H1 (cell line): ENCODE data around the gene NXPE1. TPM values are rescaled to one million over a fixed set of nuclear protein-coding genes. Genes with fewer than 3 reads are reported as not detected.

ENCODE experiments used
- CTCF ChIA-PET: fragments of 300-600 bp; sonication (Branson Sonifier 250); formaldehyde crosslinking; loops from one replicate; lab custom pipeline; 2021; ENCODE audit not compliant: partially characterized antibody; lab: Charles Lee
- POLR2A ChIA-PET: fragments of 300-600 bp; sonication (Branson Sonifier 250); formaldehyde crosslinking; loops from one replicate; lab custom pipeline; 2021; ENCODE audit warnings: inconsistent platforms; ENCODE audit not compliant: partially characterized antibody; lab: Charles Lee
- DNase-seq, 2 experiments: peaks; one replicate each; pipeline versions ENCODE4 v3.0.0 to v3.0.0-alpha.2; 2010 to 2022; ENCODE audit warnings: low spot score in 2 of 2, low read depth in 1 of 2, mixed read lengths in 1 of 2
- FAIRE-seq: peaks from 2 replicates; lab custom pipeline; 2011; peaks lifted over from hg19 to GRCh38; lab: Jason Lieb, UNC
- H2AFZ ChIP-seq: 2 replicates; pipeline ENCODE4 v1.8.1; 2012; ENCODE audit warnings: low read length, inconsistent platforms
- H2AK5ac ChIP-seq: 2 replicates; pipeline ENCODE4 v1.6.1; 2013; ENCODE audit warnings: low read depth, low read length
- H2BK120ac ChIP-seq: replicated peaks from 2 replicates; pipeline ENCODE3; 2013; ENCODE audit warnings: low read depth, low read length, inconsistent platforms
- H2BK12ac ChIP-seq: 2 replicates; pipeline ENCODE4 v1.6.1; 2013; ENCODE audit warnings: low read depth, low read length
- H2BK15ac ChIP-seq: 2 replicates; pipeline ENCODE4 v1.6.1; 2013; ENCODE audit warnings: low read length
- H2BK20ac ChIP-seq: 2 replicates; pipeline ENCODE4 v1.6.1; 2013; ENCODE audit warnings: low read length
- H2BK5ac ChIP-seq: 2 replicates; pipeline ENCODE4 v1.6.1; 2013; ENCODE audit warnings: low read depth, low read length
- H3K14ac ChIP-seq: 2 replicates; pipeline ENCODE4 v1.6.1; 2013; ENCODE audit warnings: inconsistent platforms; ENCODE audit not compliant: insufficient read length
- H3K18ac ChIP-seq: 2 replicates; pipeline ENCODE4 v1.6.1; 2013; ENCODE audit warnings: low read length; ENCODE audit errors: extremely low read depth
- H3K23ac ChIP-seq: 2 replicates; pipeline ENCODE4 v1.6.1; 2013; ENCODE audit warnings: inconsistent platforms; ENCODE audit not compliant: insufficient read length
- H3K23me2 ChIP-seq: 2 replicates; pipeline ENCODE4 v1.6.1; 2013; ENCODE audit warnings: low read depth, low read length
- H3K27ac ChIP-seq: 2 replicates; pipeline ENCODE4 v1.6.1; 2011; ENCODE audit warnings: low read depth, low read length, inconsistent platforms
- H3K27me3 ChIP-seq, 4 experiments: replicated peaks in 1 of 4; 1 replicate in 1 of 4; 2 replicates in 3 of 4; pipeline versions ENCODE4 v1.6.1 to v1.8.1; 2011 to 2013; ENCODE audit warnings: low read length in 3 of 4, mild to moderate bottlenecking in 3 of 4, inconsistent platforms in 2 of 4, mixed read lengths in 2 of 4, moderate library complexity in 1 of 4; ENCODE audit not compliant: control insufficient read depth in 3 of 4, insufficient read depth in 3 of 4; ENCODE audit errors: extremely low read depth in 1 of 4
- H3K36me3 ChIP-seq, 4 experiments: 2 replicates each; pipeline versions ENCODE4 v1.6.1 to v1.8.1; 2011 to 2013; ENCODE audit warnings: mild to moderate bottlenecking in 4 of 4, low read length in 3 of 4, moderate library complexity in 2 of 4, control low read depth in 1 of 4, inconsistent platforms in 1 of 4; ENCODE audit not compliant: insufficient read depth in 4 of 4, control insufficient read depth in 2 of 4
- H3K4ac ChIP-seq: replicated peaks from 2 replicates; pipeline ENCODE3; 2013; ENCODE audit warnings: low read length, low read depth, mixed read lengths, inconsistent platforms; ENCODE audit not compliant: insufficient read length
- H3K4me1 ChIP-seq, 4 experiments: replicated peaks in 1 of 4; 1 replicate in 1 of 4; 2 replicates in 3 of 4; pipeline versions ENCODE4 v1.6.1 to v1.8.1; 2011 to 2013; ENCODE audit warnings: low read length in 3 of 4, inconsistent platforms in 2 of 4, mixed read lengths in 1 of 4; ENCODE audit not compliant: insufficient read depth in 4 of 4, control insufficient read depth in 3 of 4
- H3K4me2 ChIP-seq, 2 experiments: 2 replicates each; pipeline versions ENCODE4 v1.6.1 to v1.8.1; 2011 to 2013; ENCODE audit warnings: low read depth in 2 of 2, low read length in 2 of 2, control low read depth in 1 of 2, inconsistent platforms in 1 of 2, mild to moderate bottlenecking in 1 of 2; ENCODE audit not compliant: insufficient read depth in 1 of 2
- H3K4me3 ChIP-seq, 4 experiments: fragments of 200-600, 300-600 bp in 1 of 4; sonication (generic), shearing (Covaris generic), sonication (Bioruptor Twin) in 1 of 4; 2 replicates each; pipeline versions ENCODE4 v1.5.1 to v1.8.1; 2011 to 2016; ENCODE audit warnings: low read length in 4 of 4, low read depth in 3 of 4, control low read depth in 2 of 4, inconsistent platforms in 2 of 4, mild to moderate bottlenecking in 2 of 4, mixed read lengths in 1 of 4, moderate library complexity in 1 of 4; ENCODE audit not compliant: insufficient read depth in 2 of 4; ENCODE audit errors: extremely low read depth in 1 of 4
- H3K56ac ChIP-seq: replicated peaks from 2 replicates; pipeline ENCODE3; 2013; ENCODE audit warnings: low read depth, mild to moderate bottlenecking, mixed read lengths, low read length, inconsistent platforms; ENCODE audit not compliant: insufficient read length
- H3K79me1 ChIP-seq: 2 replicates; pipeline ENCODE4 v1.6.1; 2013; ENCODE audit warnings: low read depth, low read length, control low read depth
- H3K79me2 ChIP-seq, 2 experiments: 2 replicates each; pipeline versions ENCODE4 v1.6.1 to v1.8.1; 2012 to 2013; ENCODE audit warnings: low read length in 2 of 2, mild to moderate bottlenecking in 2 of 2, inconsistent platforms in 1 of 2; ENCODE audit not compliant: insufficient read depth in 2 of 2, control insufficient read depth in 1 of 2
- H3K9ac ChIP-seq, 4 experiments: replicated peaks in 1 of 4; 1 replicate in 1 of 4; 2 replicates in 3 of 4; pipeline versions ENCODE4 v1.6.1 to v1.8.1; 2011 to 2013; ENCODE audit warnings: low read depth in 3 of 4, low read length in 3 of 4, control low read depth in 2 of 4, mild to moderate bottlenecking in 2 of 4, moderate library complexity in 2 of 4, inconsistent platforms in 1 of 4; ENCODE audit errors: extremely low read depth in 1 of 4
- H3K9me3 ChIP-seq, 2 experiments: 2 replicates each; pipeline versions ENCODE4 v1.6.1 to v1.8.1; 2012 to 2013; ENCODE audit warnings: mild to moderate bottlenecking in 2 of 2, moderate library complexity in 2 of 2, control low read depth in 1 of 2, inconsistent platforms in 1 of 2, low read depth in 1 of 2, low read length in 1 of 2, mixed read lengths in 1 of 2; ENCODE audit not compliant: insufficient read depth in 2 of 2
- H4K20me1 ChIP-seq, 2 experiments: replicated peaks in 1 of 2; 2 replicates each; pipeline versions ENCODE3 to v1.8.1; 2011 to 2013; ENCODE audit warnings: inconsistent platforms in 2 of 2, low read length in 2 of 2, mild to moderate bottlenecking in 1 of 2; ENCODE audit not compliant: insufficient read depth in 2 of 2, control insufficient read depth in 1 of 2
- H4K5ac ChIP-seq: 2 replicates; pipeline ENCODE4 v1.6.1; 2013; ENCODE audit warnings: low read length, low read depth, mixed read lengths, inconsistent platforms; ENCODE audit not compliant: insufficient read length
- H4K8ac ChIP-seq: 2 replicates; pipeline ENCODE4 v1.8.0; 2013; ENCODE audit warnings: mild to moderate bottlenecking, moderate library complexity, low read length, inconsistent platforms; ENCODE audit not compliant: insufficient read depth; ENCODE audit errors: extremely low read depth
- H4K91ac ChIP-seq: replicated peaks from 2 replicates; pipeline ENCODE3; 2013; ENCODE audit warnings: low read length, mixed read lengths, inconsistent platforms; ENCODE audit not compliant: insufficient read length
- ASH2L ChIP-seq: fragments of 200-600, 300-600 bp; sonication (generic); IDR thresholded peaks from one replicate; pipeline ENCODE4 v1.7.1; 2017; ENCODE audit warnings: low read length
- JUND ChIP-seq: IDR thresholded peaks from 2 replicates; pipeline ENCODE4 v1.6.1; 2011; ENCODE audit warnings: mild to moderate bottlenecking, improper control_type of control experiment, low read length
- KDM5A ChIP-seq: fragments of 200-600 bp; IDR thresholded peaks from 2 replicates; pipeline ENCODE4 v1.7.1; 2012; ENCODE audit warnings: mild to moderate bottlenecking, low read length, inconsistent platforms, mixed read lengths
- NANOG ChIP-seq: IDR thresholded peaks from 2 replicates; pipeline ENCODE4 v1.6.1; 2011; ENCODE audit warnings: low read length, low read depth, mild to moderate bottlenecking, inconsistent platforms; ENCODE audit not compliant: insufficient read depth, poor library complexity, severe bottlenecking
- POLR2A ChIP-seq, 2 experiments: IDR thresholded peaks; 1 replicate in 1 of 2; 2 replicates in 1 of 2; pipeline ENCODE4 v1.6.1; 2011; ENCODE audit warnings: low read depth in 2 of 2, low read length in 2 of 2, mild to moderate bottlenecking in 2 of 2; ENCODE audit errors: control extremely low read depth in 1 of 2
- RNF2 ChIP-seq: fragments of 200-900, 300-1000 bp; sonication (generic); IDR thresholded peaks from 2 replicates; pipeline ENCODE4 v1.7.1; 2016; ENCODE audit warnings: borderline replicate concordance, low read depth, mild to moderate bottlenecking, antibody characterized with exemption, low read length; ENCODE audit not compliant: poor library complexity, severe bottlenecking; ENCODE audit errors: missing control alignments
- RXRA ChIP-seq: IDR thresholded peaks from 2 replicates; pipeline ENCODE4 v1.6.1; 2011; ENCODE audit warnings: low read depth, mild to moderate bottlenecking, low read length, moderate library complexity; ENCODE audit not compliant: insufficient read depth
- WGBS, 2 experiments: shearing (Covaris generic) in 1 of 2; methylation state at CpG; one replicate each; pipeline versions ENCODE4 v1.1.6 to v1.1.7; 2013 to 2015; ENCODE audit warnings: low lambda C conversion rate in 2 of 2, mixed read lengths in 2 of 2, inconsistent platforms in 1 of 2, low coverage in 1 of 2, missing lambda C conversion rate in 1 of 2; ENCODE audit not compliant: insufficient replicate concordance in 2 of 2, insufficient coverage in 1 of 2, insufficient read length in 1 of 2; ENCODE audit errors: extremely low coverage in 1 of 2, missing lambda C conversion rate in 1 of 2; 5-methylcytosine and 5-hydroxymethylcytosine counted together
- polyA plus RNA-seq, 7 experiments: library from polyadenylated mRNA; depleted of rRNA in 3 of 7; stranded (reverse) in 5 of 7; unstranded in 2 of 7; fragments of >200 nt in 5 of 7; fragments of 200-250 nt in 2 of 7; gene quantifications; 1 replicate in 5 of 7; 2 replicates in 1 of 7; 4 replicates in 1 of 7; pipeline versions ENCODE4 v1.2.1 to v1.2.3, GENCODE V29; 2011 to 2013; ENCODE audit warnings: missing spikeins in 2 of 7, mixed read lengths in 2 of 7
- total RNA-seq: library from RNA; stranded (reverse); fragmentation: NEBNext Ultra II Directional; extraction: Animal tissue kit (Norgen Biotek cat#: 25700); gene quantifications from 2 replicates; pipeline ENCODE4 v1.2.1, GENCODE V29; 2021
- TF ChIP-seq, protein P1 (sequence below): IDR thresholded peaks from 2 replicates; pipeline ENCODE4 v1.6.1; 2011; ENCODE audit warnings: low read depth, mild to moderate bottlenecking, low read length; ENCODE audit not compliant: insufficient read depth
- TF ChIP-seq, protein P2 (sequence below): IDR thresholded peaks from 2 replicates; pipeline ENCODE4 v1.6.1; 2011; ENCODE audit warnings: low read length, improper control_type of control experiment
- TF ChIP-seq, protein P3 (sequence below): IDR thresholded peaks from 2 replicates; pipeline ENCODE4 v1.6.1; 2012; ENCODE audit warnings: inconsistent platforms

NXPE1 gene
- total and polyA plus RNA-seq, 2 of the 8 experiments (the other 6 are each of a cell fraction or from before 2014, with no cell fraction given), result not detected

DNA sequence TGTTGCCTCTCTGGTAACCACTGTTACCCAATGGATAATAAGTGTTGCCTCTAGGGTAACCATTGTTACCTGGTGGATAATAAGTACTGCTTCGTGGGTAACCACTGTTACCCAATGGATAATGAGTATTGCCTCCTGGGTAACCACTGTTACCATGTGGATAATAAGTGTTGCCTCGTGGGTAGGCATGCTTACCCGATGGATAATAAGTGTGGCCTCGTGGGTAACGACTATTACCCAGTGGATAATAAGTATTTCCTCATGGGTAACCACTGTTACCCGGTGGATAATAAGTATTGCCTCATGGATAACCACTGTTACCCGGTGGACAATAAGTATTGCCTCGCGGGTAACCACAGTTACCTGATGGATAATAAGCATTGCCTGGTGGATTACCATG is 49.7 kb upstream of the NXPE1 start:
- TF ChIP-seq, protein P1, sequence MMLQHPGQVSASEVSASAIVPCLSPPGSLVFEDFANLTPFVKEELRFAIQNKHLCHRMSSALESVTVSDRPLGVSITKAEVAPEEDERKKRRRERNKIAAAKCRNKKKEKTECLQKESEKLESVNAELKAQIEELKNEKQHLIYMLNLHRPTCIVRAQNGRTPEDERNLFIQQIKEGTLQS, result no peak
- TF ChIP-seq ASH2L (no peak), RXRA (no peak), POLR2A (IDR thresholded peaks at IDR 0.05; ENCODE audit: control extremely low read depth in 1 of 2, low read depth in 2 of 2, low read length in 2 of 2) (no peak), JUND (no peak), RNF2 (no peak), NANOG (no peak), KDM5A (no peak)
- TF ChIP-seq, protein P2, sequence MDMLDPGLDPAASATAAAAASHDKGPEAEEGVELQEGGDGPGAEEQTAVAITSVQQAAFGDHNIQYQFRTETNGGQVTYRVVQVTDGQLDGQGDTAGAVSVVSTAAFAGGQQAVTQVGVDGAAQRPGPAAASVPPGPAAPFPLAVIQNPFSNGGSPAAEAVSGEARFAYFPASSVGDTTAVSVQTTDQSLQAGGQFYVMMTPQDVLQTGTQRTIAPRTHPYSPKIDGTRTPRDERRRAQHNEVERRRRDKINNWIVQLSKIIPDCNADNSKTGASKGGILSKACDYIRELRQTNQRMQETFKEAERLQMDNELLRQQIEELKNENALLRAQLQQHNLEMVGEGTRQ, result no peak
- TF ChIP-seq, protein P3, sequence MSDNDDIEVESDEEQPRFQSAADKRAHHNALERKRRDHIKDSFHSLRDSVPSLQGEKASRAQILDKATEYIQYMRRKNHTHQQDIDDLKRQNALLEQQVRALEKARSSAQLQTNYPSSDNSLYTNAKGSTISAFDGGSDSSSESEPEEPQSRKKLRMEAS, result no peak
- TF ChIP-seq, all 59 proteins: peak for 0
- H3K27me3 ChIP-seq, result no peaks in the 10 kb centered on the region
- no peaks in the 10 kb centered on the region for H3K79me2 ChIP-seq
- H2BK5ac ChIP-seq, result no peak overlapping the region
- no peak overlapping the region for H3K27ac ChIP-seq
- H3K18ac ChIP-seq, result no peak overlapping the region
- ChIA-PET CTCF (no interaction called here), POLR2A (no interaction called here)
- H4K91ac ChIP-seq, result no peak overlapping the region
- no peak overlapping the region for H3K56ac ChIP-seq
- H4K20me1 ChIP-seq, result no peaks in the 10 kb centered on the region
- no peak overlapping the region for H2BK12ac ChIP-seq
- H4K8ac ChIP-seq, result no peak overlapping the region
- no peak overlapping the region for H3K23ac ChIP-seq
- no peak overlapping the region for H2AFZ ChIP-seq
- no peak overlapping the region for H3K4ac ChIP-seq
- no peak overlapping the region for H3K9ac ChIP-seq
- H4K5ac ChIP-seq, result no peak overlapping the region
- no peak overlapping the region for H3K4me3 ChIP-seq
- no peak overlapping the region for H2BK20ac ChIP-seq
- H3K4me2 ChIP-seq, result no peak overlapping the region
- DNase-seq (no peak), FAIRE-seq (no peak)
- no peaks in the 10 kb centered on the region for H3K79me1 ChIP-seq
- no peak overlapping the region for H2BK15ac ChIP-seq
- H2AK5ac ChIP-seq, result no peak overlapping the region
- no peak overlapping the region for H2BK120ac ChIP-seq
- no peaks in the 10 kb centered on the region for H3K36me3 ChIP-seq
- 94% methylated on average over 6 of the region's 9 CpGs; no CpG with 5 or more reads in 1 of the 2 experiments for WGBS, 2 experiments
- H3K23me2 ChIP-seq, result no peaks in the 10 kb centered on the region
- no peak overlapping the region for H3K14ac ChIP-seq
- H3K4me1 ChIP-seq, result no peaks in the 10 kb centered on the region
- H3K9me3 ChIP-seq, result peaks cover 16 to 55% of the 10 kb centered on the region in 2 experiments; a peak in 3 of 4 replicates
